Fibroblast of skin of right biceps (primary cell): ENCODE measurements around the gene STIM2.

Experiments used
- DNase-seq: peaks from one replicate; pipeline ENCODE4 v3.0.0-alpha.2; 2013

The STIM2 gene

DNA sequence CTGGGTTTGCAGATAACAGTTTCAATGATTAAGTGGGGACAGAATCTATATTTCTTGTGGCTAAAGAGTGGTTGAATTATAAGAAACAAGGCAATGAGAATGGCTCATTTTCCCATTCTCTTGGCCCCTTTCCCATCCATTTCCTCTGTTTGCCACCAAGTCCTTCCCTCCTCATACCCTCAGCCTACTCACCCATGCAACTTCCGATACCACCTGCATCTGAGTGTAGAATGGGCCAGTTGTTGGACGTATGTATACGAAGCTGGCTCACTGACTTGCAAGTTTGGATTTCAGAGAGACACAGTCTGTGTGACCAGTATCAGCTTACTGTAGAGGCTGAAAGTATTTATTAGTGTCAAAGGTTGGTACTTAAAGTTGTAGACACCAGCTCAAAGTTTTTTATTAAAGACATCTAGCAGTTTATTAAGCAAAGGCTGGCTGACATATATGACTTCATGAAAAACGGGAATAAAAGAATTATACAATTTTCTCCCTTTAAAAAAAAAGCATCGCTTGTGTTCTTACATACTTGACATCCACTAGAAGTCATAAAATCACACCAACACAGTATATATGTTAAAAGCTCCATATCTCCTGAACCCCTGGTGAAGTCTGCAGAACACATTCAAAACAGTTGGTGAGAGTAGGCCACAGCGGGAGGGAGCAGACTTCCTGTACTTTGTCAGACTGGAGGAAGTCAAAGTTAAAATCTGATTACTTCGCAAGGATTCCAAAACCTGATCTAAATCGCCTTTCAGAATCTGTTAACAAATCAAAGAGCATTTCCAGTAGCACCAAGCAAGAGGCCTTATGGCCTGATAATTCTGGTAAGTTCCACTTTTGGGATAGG, 22.4 kb upstream of the STIM2 start:
- no peak for DNase-seq

DNA sequence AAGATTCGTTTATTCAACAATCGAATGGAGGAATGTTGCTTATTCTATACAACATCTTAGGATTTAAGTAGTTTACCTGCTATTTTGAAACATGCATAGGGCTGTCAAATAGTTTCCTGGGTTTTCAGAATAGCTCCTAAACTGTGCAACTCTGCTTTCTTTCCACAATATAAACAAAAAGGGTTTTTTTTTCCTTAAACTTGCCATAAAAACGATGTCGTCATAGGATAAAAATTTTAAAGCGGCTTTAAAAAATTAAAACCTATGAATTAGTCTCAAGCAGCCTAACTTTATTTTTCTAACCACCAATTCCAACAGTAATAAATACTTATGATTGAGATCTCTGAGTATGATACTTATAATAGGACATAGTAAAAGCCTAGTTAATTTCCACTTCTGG, 21.6 kb upstream of the STIM2 start:
- DNase-seq = no peak

DNA sequence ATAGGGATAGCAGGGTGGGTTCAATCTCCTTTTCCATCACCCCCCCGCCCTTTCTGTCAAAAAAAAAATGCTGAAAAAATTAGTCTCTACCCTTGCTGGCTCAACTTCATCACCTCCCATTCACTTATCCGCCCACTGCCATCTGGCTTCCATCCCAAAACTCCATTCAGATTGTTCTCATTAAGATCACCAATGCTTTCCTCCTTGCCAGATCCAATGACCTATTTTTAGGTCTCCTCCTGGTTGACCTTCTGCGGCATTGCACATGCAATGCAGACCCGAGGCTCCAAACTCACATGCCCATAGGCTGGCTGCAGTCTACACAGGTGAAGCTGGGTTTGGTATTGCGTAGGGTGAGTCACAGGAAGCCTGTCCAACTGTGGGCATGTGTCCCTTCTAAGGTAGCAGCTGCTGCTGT, 21.1 kb upstream of the STIM2 start:
- DNase-seq = peak; percentile 64

DNA sequence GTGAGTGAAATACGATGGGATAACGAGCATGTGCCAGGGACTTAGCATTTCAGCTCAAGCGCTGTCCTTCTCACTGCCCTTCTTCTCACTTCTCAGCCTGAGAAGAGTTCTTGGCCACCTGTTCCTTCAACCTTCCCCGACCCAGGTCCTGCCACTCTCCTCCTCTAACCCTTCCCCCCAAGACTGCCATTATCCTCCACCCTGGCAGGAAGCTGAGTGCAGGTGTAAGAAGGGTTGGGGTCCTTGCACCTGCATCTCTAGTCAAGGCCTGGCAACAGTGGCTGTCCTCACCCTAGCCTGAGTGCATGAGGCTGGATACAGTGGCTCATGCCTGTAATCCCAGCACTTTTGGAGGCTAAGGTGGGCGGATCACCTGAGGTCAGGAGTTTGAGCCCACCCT, 19.9 kb upstream of the STIM2 start:
- DNase-seq = no peak

DNA sequence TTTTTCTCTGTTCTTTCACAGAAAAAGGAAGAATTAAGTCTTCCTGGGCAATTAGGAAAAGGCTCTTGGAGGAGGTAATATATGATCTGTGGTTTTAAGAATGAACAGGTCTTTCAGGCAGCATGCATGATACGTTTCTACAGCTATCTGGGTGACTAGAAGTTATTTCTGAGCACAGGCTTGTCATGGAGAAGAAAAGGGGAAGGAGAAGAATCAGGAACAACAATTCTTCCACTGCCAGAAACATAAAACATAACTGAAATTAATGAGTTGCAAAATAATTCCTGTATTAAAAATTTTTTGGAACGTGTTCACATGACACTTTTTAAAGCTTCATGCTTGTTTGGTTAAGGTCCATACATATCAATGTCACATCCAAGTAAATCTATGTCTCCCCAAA, 17.7 kb upstream of the STIM2 start:
- DNase-seq = no peak

GRCh38 chr4:26850528-26850927, 10.1 kb upstream of the STIM2 start:
- no peak for DNase-seq

GRCh38 chr4:26851129-26851528, 9.5 kb upstream of the STIM2 start:
- no peak for DNase-seq

DNA sequence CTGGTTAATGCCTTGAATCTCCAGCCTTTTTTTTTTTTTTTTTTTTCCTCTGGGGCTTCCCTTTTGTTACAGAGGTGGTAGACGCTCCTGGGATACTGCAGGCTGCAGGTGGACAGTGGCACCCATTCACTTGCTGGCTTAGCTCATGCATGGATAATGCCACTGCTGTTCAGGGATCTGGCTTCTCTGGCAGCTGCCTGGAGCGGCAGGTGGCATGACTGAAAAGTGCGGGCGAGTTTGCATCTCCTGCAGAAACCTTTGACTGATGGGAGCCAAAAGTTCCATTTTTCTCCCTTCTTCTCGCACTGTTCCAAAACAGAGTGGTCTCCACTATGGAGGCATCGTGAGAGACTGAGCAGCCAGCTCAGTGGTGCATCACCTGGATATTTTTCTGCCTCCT, 5.9 kb upstream of the STIM2 start:
- DNase-seq = no peak

DNA sequence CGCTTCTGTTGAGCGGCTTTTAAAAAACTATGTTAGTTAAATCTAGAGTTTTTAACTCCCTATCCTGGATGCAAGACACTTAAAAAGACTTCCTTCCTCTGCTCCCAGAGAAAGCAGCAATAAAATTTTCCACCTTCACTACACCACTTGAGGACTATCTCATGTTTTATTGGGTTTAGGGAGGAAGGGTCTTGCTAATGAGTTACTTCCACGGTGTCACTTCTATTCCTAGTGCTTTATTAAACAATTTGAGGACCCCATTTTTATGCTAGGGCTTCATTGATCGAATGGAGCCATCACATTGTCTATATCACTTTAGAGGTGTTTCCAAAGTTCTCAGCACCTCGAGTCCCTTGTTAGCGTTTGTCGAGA, 3.7 kb upstream of the STIM2 start:
- DNase-seq = no peak

- peak; percentile 83 for DNase-seq
These were observed 3.2 kb upstream of the STIM2 start for GRCh38 chr4:26857278-26858034.

GRCh38 chr4:26858035-26858918, 2.4 kb upstream of the STIM2 start:
- DNase-seq = no peak

DNA sequence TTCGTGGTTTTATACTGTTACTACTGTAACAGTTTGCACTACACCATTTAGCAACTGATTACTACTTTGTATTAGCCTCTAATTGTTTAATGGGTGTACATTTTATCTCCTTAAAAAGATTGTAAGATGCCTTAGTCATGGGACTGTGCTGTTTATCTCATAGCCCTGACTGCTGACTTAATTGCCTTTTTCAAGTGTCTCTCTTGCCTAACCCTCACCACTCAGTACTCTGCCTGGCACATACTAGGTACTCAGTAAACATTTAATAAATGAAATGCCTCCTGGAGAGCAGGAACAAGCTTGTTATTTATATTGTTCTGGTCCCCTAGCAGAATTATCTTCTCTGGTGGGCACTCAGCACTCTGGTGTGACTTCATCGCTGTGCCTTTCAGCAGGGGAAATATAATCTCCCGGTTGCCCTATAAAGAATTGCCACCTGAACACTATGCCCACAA, 1.7 kb upstream of the STIM2 start:
- no peak for DNase-seq

DNA sequence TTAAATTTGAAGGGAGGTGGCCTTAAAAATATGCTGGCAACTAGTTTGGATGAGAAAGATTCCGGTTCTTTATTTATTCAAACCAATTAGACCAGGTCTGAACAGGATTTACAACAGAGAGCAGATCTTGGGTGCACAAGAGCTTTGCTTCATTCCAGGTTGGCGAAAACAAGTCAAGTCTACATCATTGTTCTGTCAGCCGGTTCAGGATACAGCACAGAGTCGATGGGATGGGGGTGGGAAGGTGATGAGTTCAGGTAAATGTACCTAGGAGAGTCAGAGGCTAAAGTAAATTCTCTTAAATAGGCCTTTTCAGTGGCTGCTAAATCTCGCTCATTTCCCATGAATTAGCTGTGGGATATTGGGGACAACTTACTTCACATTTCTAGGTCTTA, 882 bp upstream of the STIM2 start:
- no peak for DNase-seq

GRCh38 chr4:26860922-26861433, 337 bp downstream of the STIM2 start:
- DNase-seq = peak; percentile 68

DNA sequence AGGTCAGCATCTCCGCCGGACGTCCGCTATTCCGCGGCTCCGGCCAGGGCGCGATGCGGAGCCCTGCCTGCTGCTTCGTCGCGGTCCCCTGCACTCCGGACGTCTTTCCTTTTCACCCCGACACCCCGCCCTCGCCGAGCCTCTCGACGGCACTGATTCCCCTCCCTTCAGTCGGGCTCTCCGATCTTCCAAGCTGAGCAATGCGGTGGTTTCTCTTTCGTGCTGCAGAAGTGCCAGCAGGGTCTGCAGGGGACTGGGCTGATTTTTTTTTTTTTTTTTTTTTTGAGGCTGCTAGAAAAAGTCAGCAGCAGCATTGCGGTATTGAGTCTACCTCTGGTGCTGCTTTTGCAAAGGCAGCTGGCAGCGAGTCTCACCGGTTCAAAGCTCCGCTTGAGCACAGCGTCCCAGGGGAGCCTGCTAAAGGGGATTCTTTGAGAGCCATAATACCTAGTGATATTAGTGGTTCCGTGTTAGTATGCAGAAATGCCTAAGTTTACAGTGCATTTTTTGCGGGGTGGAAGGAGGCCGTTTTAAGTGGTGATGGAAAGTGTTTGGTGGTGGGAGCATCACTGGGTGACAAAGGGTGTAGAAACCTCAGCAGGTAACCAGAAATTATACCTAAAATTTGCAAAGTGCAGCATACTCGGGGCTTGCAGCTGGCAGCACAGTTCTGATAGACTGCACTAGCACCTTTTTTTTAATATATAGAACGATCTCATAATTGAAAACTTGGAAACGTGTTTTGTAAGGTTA, 969 bp downstream of the STIM2 start:
- DNase-seq = peak; percentile 66

DNA sequence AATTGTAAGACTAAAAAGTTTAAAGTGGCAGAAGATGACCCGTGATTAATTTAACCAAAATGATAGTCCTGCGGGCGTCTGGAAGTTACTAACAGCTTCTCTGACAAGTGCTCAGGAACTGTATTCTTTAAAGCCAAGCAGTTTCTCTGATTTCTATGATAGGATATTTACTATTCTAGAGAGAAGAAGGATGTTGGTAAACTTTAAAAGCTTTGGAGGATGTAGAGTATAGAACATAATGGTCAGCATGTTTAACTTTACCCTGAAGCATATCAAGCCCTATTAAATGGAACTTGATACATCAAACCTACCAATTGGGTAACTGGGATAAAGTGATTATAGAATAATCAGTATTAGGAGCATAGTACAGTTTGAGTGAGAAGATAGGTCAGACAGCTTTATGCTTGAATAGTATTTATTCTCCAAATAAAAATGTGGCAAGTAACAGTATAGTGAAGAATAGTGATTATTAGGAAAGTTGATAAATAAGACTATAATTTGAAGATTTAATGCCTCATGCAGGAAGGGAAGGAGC, 1.8 kb downstream of the STIM2 start:
- no peak for DNase-seq

DNA sequence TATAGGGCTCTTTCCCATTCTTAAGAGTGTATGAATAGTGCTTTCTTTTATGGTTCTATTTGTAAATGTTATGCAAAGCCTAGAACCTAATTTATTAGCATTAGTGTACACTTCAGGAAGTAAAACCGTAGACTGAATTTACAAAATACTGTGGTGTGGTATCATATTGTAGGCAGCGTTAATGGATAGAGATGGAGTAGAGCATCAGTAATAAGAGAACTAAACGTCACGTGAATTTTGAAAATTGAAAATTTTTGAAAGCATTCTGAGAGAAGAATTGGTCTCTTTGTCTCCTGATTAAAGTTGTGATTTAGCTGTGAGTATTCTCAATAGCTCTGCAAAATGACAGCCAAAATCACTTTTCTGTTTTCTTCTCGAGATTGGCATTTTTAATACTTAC, 2.9 kb downstream of the STIM2 start:
- no peak for DNase-seq

GRCh38 chr4:26864899-26865298, 4.3 kb downstream of the STIM2 start:
- no peak for DNase-seq

DNA sequence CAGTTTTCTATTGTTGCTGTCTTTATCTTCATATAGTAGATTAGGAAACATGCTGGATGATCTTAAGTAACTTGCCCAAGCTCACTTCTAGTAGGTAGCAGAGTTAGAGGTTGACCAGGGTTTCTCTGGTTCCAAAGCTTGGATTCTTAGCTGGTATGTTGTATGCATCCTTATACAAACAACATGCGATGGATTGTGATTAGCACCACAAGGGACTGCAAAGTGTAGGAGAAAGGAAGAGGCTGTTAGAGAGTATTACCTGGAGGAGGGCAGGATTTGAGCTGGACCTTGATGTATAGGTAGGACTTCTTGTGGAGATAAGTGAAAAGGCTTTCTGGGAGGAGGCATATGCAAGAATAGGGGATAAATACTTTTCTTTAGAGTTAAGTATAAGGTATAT, 5.6 kb downstream of the STIM2 start:
- DNase-seq = no peak

GRCh38 chr4:26866781-26867180, 6.1 kb downstream of the STIM2 start:
- DNase-seq = no peak

- no peak for DNase-seq
These were observed 7.5 kb downstream of the STIM2 start for GRCh38 chr4:26867914-26868684.
